ENCODE data around the gene RAB11FIP4.

Gene RAB11FIP4

DNA sequence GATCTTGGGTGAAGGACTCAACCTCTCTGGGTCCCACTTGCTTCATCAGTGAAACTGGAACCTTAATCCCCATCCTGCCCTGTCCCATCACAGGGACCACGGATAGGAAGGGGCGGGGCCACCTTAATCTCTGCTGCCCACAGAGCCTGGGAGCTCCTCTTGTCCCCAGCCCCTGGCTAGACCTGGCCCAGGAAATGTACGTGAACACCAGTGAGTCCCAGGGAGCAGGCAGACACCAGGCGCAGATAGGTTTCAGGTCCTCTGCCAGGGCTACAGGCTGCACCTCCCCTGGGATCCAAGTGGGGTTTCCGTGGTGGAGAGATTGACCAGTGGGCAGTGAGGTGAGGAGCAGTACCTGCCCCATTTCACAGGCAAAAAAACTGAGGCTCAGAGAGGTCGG is 21.0 kb downstream of the RAB11FIP4 start:
- no peak for DNase-seq

DNA sequence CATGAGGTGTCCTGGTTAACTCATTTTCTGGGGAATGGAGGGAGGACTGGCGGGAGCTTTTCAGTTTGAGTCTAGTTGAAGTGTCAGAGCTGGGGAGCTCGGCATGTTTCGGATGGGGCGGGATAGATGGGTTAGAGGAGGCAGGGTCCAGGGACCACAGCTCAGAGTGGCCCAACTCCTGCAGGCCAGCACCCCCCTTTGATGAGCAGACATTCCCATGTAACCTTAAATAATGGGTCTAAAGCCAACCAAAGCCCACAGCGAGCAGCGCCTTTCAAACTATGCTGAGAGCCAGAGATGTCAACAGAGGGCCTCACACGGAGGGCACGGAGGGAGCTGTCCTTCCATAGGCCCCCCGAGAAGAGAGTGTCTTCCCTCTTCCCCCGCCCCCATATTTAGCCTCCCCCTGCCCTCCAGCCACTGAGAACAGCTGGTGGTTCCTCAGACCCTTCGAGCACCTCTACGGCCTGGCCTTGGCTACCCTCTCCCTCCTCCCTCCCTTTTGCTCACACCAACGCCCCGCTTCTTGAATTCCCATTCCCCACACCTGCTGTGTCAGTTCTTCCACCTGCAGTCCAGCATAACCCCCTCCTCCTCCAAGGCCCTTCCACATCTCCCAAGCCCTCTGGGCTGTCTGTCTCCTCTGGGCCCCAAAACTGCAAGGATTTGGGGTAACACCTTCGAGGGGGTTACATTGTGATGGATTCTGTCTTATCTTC is 21.8 kb downstream of the RAB11FIP4 start:
- DNase-seq: no peak

DNA sequence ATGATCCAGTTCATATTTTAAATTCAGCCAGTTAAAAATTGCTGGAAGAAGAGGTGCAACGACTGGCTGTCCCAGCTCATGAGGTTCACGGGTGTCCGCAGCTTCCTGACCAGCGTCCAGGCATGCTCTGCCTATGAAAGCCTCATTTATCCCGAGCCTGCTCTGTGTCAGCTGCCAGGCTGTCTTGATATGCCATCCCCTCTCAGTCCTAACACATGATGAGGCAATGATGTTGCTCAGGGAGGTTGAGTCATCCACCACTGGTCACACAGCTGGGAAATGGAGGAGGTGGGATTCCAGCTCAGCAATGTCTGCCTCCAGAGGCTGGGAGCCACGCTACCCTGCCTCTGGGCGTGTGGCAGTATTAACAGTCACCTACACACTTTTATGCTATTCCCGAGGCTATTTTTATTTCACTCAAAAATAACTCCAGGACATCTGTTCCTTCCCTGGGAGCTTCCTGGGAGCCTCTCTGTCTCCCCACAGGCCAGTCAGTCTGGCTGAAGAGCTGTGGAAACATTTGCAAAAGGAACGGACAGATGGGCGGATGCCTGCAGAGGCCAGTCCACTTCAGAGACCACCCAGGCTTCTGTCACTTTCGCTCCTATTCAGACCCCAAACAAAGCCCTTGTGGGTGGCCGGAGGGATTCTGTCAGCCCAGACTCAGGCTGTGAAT is 22.5 kb downstream of the RAB11FIP4 start:
- DNase-seq: peak; percentile 47

DNA sequence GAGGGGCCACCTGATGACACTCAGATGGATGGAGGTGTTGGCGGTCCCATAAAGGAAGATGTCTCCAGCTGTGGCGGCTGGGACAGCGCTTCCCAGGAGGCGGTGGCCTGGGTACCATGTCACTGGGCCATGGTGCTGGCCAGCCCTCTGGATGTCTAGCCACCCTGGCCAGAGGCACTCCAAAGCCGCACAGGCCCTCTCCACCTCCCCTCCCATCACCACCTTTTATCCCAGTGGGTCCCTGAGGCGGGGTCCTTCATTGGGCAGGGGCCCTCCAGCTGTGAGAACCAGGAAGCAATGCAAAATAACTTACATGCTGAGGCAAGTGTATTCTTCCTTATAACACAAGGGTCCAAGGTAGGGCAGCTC is 23.1 kb downstream of the RAB11FIP4 start:
- no peak for DNase-seq

DNA sequence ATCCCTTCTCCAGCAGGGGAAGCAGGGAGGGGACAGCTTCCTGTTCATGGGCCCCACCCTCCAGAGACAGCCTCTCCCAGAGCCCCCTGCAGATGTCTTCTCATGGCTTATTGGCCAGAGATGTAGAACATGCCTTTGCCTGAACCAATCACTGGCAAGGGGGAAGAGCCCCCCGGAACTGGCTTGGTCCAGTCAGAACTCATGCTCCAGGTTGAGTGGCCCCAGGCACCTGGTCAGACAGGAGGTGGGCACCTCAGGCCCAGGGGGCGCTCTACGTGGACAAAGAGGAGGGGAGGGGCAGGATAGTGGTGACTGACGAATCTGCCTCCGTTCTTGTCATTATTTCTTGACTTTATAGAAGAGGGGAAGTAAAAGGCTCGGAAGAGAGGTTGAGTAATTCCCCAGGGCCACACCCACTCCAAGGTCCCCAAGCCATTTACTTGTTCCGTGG is 23.6 kb downstream of the RAB11FIP4 start:
- DNase-seq: no peak

DNA sequence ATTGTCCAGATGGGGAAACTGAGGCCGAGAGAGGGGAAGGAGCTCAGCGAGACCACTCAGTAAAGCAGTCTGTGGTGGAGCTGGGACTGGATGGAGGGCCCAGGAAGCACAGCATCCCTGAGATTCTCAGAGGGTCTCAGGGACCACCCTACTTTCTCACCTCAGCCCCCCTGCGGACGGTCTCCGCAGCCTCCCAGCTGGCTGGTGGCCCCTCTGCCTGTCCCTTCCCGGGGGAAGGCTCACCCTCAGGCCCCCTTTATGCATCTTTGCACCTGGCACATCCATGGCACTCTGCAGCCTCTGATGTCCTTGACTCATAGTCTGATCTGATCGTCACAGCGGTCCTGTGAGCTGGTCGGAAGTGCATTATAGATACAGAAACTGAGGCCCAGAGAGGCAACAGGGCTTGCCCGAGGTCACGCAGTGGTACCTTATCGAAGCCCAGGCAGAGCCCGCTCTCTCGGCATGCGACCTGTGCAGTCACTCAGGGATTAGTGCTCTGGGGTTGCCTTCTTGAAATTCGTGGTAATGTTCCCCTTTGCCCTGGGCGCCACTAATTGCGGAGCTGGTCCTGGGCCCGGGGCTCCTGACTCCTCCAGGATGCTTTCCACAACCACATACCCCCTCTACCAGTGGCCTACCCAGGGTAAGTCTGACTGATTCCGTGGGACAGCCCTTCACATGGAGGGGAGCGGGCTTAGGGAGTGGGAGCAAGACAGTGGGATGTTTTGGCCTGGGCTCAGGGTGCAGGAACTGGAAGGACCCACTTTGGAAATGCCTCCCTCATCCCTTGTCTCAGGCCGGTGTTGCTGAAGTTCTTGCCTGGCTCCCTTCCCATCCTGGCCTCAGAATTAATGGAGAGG is 24.4 kb downstream of the RAB11FIP4 start:
- DNase-seq: no peak

DNA sequence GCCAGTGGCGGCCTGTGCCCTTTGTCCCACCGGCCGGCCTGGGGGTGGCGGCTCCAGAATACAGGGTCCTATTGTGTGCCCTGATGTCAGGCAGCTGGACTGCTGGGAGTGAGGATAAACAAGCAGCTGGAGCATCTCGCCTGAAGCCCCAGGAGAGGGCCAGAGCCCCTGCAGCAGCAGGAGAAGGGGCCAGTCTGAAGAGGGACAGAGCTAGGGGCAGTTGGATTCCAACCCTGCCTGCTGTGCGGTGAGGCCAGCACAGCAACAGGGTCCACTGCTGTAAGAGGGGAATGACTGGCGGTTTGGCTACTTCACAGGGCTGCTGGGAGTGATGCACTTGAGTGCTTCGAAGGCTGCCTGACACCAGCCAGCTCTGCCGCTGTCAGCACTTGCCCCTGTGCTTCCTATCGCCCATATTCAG is 25.0 kb downstream of the RAB11FIP4 start:
- no peak for DNase-seq

DNA sequence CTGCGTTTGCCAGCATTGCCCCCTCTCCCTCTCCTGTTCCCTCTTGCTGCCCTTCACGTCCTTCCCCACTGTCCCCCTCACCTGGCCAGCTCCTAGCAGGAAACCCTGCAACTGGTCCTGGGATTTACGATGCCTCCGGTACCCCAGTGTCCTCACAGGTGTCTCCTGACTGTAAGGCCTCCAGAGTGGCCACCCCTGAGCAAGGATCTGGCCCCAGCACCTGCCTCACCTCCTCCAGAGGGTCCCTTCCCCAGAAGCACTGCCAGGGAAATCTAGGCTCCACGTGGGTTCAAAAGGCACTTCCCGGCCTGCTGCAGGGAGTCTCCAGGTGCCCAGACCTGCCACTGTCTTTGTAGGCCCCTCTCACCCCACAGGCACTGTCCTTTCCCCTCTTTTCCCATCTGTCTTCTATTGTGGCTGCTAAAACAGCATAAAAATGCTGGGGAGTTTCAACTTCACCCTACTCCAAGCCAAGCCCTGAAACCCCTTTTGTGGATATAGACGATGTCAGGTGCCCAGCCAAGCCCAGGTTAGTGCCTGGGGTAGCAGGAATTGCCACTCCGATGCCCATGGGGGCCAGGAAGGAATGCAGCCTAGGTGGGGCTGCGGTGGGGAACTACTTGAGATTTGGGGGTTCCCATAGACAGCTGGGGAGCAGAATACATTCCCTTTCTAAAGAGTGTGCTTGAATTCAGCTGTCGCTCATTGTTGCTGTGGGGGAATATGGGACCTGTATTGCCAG is 25.7 kb downstream of the RAB11FIP4 start:
- no peak for DNase-seq

DNA sequence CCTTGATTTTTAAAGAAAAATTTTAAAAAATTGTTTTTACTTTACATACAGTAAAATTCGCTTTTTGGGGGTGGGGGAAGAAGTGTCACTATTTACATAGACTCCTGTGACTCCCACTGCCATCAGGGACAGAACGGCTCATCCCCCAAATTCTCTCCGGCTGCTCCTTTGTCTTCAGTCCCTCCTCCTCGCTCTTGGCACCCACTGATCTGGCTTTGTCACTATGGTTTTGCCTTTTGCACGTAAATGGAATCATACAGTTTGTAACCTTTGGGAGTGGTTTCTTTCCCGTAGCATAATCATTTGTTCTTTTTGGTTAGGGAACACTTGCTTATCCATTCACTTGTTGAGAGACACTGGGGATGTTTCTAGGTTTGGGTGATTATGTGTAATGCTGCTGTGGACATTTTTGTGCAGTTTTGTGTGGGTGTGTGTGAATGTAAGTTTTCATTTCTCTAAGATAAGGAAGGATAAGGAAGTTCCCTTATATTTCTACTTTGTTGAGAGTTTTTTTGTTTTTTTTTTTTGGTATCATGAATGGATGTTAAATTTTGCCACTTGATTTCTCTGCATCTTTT is 27.4 kb downstream of the RAB11FIP4 start:
- DNase-seq: no peak

DNA sequence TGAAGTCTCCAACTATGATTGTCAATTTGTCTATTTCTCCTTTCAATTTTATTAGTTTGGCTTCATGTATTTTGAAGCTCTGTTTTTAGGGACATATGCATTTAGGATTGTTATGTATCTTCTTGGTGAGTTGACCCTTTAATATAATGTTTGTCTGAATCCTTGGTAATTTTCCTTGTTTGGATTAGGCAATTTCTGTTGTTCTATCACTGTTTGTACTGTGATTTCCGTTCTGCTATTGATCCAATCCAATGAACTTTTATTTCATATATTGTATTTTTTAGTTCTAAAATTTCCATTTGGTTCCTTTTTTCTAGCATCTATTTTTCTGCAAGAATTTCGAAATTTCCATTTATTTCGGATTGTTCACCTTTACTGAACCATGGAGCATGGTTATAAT is 31.0 kb downstream of the RAB11FIP4 start:
- DNase-seq: no peak

DNA sequence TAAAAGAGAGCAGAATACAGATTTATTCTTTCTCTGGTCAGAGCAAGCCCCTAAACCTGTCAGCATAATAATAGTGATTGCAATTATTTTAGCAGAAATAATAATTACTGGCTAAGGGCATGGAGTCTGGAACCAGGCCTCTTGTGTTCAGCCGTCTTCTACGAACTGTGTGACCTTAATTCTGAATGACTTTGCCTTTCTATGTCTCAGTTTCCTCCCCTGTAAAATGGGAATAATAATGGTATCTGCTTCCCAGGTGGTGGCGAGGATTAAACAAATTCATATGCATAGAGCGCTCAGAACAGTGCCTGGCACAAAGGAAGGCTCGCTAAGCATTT is 33.4 kb downstream of the RAB11FIP4 start:
- DNase-seq: no peak

DNA sequence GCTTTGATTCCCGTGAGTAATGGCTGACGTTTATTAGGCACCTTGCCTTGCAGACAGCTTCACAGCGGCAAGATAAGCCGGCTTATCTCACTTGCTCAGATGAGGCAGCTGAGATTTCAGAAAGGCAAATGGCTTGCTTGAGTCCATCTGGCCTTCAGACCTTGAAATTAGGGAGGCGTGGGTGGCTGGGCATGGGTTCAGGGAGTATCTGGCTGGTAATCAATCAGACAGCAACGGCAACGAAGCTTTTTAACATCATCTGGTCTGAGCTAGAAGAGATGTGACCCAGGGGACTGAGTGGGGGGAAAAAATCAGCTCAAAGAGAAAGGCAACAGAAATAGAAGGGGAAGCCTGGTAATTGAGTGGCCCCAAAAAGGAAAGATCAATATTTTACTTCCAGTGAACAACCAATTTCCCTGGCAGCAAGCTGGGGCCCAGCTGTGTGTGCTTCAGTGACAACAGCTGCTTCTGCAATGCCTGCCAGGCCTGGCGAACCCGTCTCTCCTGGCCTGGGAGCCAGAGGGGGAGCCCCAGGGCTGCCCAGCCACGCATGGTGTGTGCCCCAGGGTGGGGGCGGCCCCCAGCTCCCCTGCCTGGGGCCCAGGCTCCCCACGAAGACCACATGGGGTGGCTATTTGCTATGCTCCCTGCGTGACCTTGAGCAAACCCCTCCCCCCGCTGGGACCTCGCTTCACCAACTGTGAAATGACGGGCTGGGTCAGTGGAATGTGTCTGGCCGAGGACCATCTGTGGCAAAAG is 34.0 kb downstream of the RAB11FIP4 start:
- DNase-seq: no peak

DNA sequence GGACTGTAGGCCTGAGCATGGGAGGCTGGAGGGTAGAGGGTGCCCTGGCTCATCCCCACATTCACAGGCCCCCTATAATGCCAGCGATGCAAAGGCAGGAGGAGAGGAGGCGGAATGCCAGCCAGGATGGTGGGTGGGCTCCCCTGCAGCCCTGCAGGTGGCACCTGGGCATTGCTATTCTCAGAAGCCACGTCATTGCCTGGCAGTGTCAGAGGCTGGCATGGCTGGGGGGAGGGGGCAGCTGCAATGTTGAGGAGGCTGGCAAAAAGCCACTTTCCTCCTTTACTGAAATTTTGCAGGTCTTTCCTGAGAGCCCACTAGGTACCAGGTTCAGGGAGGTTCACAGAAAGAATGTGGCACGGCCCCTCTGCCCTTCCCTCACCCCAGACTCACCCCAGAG is 36.2 kb downstream of the RAB11FIP4 start:
- no peak for DNase-seq

DNA sequence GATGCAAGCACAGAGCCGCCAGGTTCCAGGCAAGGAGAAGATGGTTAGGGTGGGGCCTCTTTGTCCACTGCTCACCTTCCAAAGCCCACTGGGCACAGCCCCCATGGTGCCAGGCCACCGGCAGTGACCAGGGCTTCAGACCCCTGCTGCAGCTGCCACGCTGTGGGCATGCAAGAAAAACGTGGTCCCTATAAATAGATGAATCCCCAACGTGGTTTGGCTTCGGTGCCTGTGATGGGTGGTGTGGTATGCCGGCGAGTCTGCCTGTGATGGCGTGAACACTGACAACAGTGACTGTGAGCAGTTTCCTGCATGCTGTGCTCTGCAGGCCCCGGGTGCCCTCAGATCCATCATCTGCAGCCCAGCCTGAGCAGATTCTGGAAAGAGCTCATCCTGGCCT is 36.6 kb downstream of the RAB11FIP4 start:
- no peak for DNase-seq

DNA sequence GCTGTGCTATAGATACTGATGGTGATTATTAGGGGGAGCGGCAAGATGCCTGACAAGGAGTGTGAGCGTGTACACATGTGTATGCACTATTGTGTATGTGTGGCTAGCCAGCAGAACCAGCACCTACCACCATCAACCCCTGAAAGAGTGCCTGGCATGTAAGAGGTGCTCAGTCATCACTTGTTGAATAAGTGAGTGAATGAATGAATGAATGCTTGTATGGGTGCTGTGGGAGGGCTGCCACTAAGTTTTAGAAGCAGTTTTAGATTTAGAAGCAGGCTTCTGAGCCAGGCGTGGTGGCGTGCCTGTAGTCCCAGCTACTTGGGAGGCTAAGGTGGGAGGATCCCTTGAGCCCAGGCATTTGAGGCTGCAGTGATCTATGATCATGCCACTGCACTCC is 37.0 kb downstream of the RAB11FIP4 start:
- DNase-seq: no peak

DNA sequence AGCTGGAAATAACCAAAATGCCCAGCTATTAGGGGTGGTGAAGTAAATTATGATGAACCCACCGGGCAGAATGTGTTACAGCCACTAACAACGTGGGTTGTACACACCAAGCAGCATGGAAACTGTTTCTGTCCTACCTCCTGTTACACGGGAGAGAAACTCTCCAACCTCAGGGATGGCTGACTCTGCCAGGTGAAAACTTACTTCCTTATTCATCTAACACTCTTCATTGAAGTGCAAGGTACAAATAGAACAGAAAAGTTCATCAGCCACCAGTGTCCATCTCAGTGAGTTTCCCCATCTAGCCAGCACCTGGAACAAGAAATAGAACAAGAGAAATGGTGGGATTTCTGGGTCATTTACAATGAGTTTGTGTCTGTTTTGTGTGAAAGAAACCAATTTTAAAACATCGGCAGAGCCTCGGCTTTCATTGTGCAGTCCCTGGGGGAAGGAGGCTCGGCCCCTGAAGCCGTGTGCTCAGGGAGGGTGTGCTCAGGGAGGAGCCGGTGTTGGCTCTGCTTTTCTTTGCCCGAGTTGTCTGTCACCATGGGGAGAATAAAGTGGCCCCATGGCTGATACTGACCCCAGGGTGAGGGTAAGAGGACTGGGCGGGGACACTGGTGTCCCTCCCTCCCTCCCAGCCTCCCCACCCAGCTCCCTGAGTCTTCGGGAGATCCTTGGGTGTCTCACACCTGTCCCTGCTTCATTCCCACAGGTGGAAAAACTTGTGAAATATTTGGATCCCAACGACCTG is 39.8 kb downstream of the RAB11FIP4 start:
- no peak for DNase-seq

DNA sequence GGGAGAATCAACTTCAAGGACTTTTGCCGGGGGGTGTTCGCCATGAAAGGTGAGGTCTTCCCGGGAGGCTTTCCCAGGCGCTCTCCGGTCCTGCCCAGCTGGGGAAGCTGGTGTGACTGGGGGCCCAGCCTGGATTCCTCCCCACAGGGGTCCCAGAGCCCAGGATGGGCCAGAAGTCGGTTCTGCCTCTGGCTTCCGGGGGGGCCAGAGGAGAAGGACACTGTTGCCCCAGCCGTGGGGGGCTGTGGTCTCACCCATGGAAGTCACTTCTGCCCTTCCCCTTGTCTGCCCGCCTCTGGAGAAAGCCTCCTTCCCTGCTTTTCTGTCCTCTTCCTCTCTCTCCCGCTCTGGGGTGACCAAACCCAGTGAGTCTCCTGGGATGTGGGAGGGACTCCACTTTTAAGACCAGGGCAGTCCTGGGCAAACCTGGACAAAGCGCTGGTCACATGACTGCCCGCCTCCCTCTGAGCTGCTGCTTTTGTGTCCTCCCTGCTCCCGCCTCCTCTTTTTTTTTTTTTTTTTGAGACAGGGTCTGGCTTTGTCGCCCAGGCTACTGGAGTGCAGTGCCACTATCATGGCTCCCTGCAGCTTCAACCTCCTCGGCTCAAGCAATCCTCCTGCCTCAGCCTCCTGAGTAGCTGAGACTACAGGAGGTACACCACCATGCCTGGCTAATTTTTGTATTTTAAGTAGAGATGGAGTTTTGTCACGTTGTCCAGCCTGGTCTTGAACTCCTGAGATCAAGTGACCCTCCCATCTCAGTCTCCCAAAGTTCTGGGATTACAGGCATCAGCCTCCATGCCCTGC is 40.6 kb downstream of the RAB11FIP4 start:
- no peak for DNase-seq

DNA sequence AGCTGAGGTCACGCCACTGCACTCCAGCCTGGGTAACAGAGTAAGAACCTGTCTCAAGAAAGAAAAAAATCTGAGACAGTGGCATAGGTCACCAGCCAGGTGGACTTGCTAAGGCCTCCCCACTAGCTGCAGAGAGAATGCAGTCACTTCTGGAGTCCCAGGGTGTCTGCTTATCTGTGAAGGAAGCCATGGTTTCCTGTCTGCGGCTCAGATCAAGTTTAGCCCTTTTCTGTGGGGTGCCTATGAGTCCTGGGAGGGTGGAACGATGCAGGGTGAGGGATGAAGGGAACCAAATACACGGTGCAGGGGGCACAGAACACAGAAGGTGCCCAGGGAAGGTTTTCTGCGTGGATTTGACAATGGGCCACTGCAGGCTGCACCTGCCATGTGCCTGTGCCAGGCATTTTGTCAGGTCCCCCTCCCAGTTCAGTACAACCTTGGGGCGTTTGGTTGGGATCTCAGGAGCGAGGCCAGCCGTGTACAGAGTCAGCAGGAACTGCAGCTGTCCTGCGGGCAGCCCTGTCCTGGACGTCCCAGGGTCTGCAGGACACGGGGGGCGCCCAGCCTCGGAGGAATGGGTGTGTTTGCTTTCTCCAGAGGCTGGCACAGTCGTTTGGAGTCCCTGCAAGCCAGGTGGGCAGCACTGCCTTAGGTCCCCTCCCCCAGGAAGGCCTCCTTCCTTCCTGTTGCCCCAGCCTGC is 41.8 kb downstream of the RAB11FIP4 start:
- no peak for DNase-seq

Measured in fibroblast of skin of abdomen (primary cell).